Small intestine (tissue), 7 donors: ENCODE data around the gene ZNF280C. TPM values are rescaled to one million over a fixed set of nuclear protein-coding genes. Genes with fewer than 3 reads are reported as not detected.

Experiments used
- DNase-seq, 2 donors: peaks; one replicate each; pipeline versions ENCODE4 v3.0.0 to v3.0.0-alpha.2; 2013
- FAIRE-seq: peaks from 2 replicates; lab custom pipeline; 2012; peaks lifted over from hg19 to GRCh38; lab: Jason Lieb, UNC
- H3K27ac ChIP-seq, 3 donors: one replicate each; pipeline ENCODE4 v1.5.1; 2013; ENCODE audit warnings: low read length in 2 of 3, mild to moderate bottlenecking in 2 of 3, control low read depth in 1 of 3, inconsistent platforms in 1 of 3, low read depth in 1 of 3, moderate library complexity in 1 of 3
- H3K27me3 ChIP-seq, 3 donors: one replicate each; pipeline ENCODE4 v1.6.1; 2013; ENCODE audit warnings: low read length in 3 of 3, inconsistent platforms in 1 of 3; ENCODE audit not compliant: control insufficient read depth in 3 of 3, insufficient read depth in 3 of 3
- H3K36me3 ChIP-seq, 3 donors: one replicate each; pipeline ENCODE4 v1.6.1; 2013; ENCODE audit warnings: low read length in 3 of 3, inconsistent platforms in 1 of 3, low read depth in 1 of 3, mild to moderate bottlenecking in 1 of 3, moderate library complexity in 1 of 3; ENCODE audit not compliant: control insufficient read depth in 3 of 3, insufficient read depth in 2 of 3
- H3K4me1 ChIP-seq, 3 donors: one replicate each; pipeline ENCODE4 v1.6.1; 2013; ENCODE audit warnings: low read length in 2 of 3, inconsistent platforms in 1 of 3, low read depth in 1 of 3, mild to moderate bottlenecking in 1 of 3, moderate library complexity in 1 of 3; ENCODE audit not compliant: control insufficient read depth in 3 of 3, insufficient read depth in 2 of 3
- H3K4me3 ChIP-seq, 3 donors: one replicate each; pipeline ENCODE4 v1.5.1; 2013; ENCODE audit warnings: low read length in 3 of 3, control low read depth in 1 of 3, inconsistent platforms in 1 of 3, low read depth in 1 of 3, mild to moderate bottlenecking in 1 of 3, moderate library complexity in 1 of 3
- H3K9me3 ChIP-seq, 2 donors: one replicate each; pipeline ENCODE4 v1.6.1; 2013; ENCODE audit warnings: low read depth in 1 of 2, low read length in 1 of 2; ENCODE audit not compliant: control insufficient read depth in 2 of 2, insufficient read depth in 1 of 2
- WGBS, 3 donors: extraction: QIAGEN DNeasy Blood & Tissue Kit; methylation state at CpG; one replicate each; pipeline ENCODE4 v1.1.7; 2013; 5-methylcytosine and 5-hydroxymethylcytosine counted together
- polyA plus RNA-seq, 4 donors: library from polyadenylated mRNA; stranded (reverse) in 3 of 4; unstranded in 1 of 4; fragments of 200-250 nt in 3 of 4; fragments of 120-200 nt in 1 of 4; gene quantifications; one replicate each; pipeline versions ENCODE4 v1.2.1 to v1.2.3, GENCODE V29; 2013
- donor health status: healthy with polysubstance abuse.
- donor health status: control.
- donor health status: control.
- donor health status: Bipolar disorder and iron deficiency.
- donor health status: healthy.

Gene ZNF280C
- polyA plus RNA-seq, 4 donors: 0.45 to 4.0 (median 0.81) TPM

DNA sequence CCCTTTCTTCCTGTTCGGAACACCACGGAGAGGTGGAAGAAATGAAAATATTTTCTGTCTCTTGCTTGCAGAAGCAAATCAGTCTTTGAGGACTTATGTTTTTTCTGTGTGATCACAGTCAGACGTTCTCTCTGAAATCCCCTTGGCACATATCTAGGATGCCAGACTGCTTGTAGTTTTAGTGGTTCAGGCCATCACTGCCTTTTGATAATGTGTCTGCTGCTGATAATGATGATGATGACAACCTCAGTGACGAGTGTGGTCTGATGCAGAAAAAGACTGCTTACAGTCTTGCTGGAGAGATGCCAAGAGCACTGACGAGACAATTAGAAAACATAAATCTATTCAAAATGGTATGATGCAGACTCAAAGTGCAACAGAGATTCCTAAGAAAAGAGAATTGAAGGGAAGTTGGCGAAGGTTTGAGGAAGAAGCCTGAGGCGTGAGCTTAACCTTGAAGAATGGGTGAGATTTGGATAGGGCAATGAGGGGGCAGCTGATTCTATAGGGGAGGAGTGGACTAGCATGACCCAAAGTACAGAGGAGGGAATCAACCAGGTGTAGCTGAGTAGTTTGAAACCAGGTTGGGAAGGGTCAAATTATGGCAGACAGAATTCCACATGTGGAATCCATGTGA, 89.0 kb downstream of the ZNF280C start:
- Histone ChIP-seq H3K27me3 (no peaks in the 10 kb centered on the region), H3K4me1 (no peaks in the 10 kb centered on the region), H3K27ac (no peak overlapping the region), H3K9me3 (no peaks in the 10 kb centered on the region), H3K36me3 (no peaks in the 10 kb centered on the region), H3K4me3 (no peak overlapping the region)
- WGBS, 3 donors: 43 to 64% (median 56%) methylated on average over 5 to 7 of the region's 7 CpGs
- no peak for DNase-seq
- no peak for FAIRE-seq

DNA sequence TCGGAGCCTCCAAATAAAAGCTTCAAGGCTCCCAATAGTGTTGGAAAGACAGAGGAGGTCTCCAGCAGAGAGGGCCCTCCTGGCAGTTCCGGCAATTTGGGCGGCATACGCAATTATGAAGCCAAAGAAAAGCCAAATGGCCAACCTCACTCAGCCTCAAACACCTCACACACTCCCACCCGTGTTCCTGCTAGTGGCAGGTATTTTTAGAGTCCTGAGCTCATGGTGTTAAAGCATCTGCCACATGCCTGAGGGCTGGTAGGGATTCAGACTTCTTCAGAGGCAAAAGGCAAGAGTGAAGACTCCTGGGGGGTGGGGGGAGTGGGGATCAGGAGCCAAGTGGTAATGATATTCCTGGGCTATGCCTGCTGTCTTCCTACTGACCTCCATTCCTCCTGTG, 89.5 kb downstream of the ZNF280C start:
- FAIRE-seq (no peak), DNase-seq (no peak)
- no peaks in the 10 kb centered on the region for H3K9me3 ChIP-seq
- H3K27me3 ChIP-seq: peaks cover 0 to 2% (median 0%) of the 10 kb centered on the region in 3 donors
- no peak overlapping the region for H3K4me3 ChIP-seq
- H3K27ac ChIP-seq: no peak overlapping the region
- WGBS, 3 donors: 80 to 85% (median 85%) methylated on average over 5 of the region's 5 CpGs
- no peaks in the 10 kb centered on the region for H3K36me3 ChIP-seq
- H3K4me1 ChIP-seq: no peaks in the 10 kb centered on the region

DNA sequence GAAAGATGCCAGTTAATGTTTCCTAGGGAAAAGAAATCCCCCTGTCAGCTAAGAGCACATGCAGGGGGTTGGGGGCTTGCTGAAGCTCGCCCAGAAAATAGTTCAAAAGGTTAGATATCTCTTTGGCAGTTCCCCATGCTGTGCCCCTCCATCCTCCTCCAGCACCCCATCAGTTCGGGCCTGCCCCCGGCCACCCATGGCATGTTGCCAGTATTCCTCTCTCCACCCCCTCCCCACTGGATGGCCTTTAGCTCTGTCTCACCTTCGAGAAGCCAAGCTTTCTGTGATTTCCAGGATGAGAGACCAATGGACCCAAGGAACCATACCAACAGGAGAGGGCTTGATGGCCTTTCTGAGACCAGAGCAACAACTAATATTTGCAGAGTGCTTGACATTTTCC, 91.8 kb downstream of the ZNF280C start:
- no peaks in the 10 kb centered on the region for H3K36me3 ChIP-seq
- no peak overlapping the region for H3K4me3 ChIP-seq
- peaks cover 0 to 17% (median 0%) of the 10 kb centered on the region in 3 donors for H3K27me3 ChIP-seq
- H3K9me3 ChIP-seq: no peaks in the 10 kb centered on the region
- FAIRE-seq (no peak), DNase-seq (no peak)
- H3K4me1 ChIP-seq: no peaks in the 10 kb centered on the region
- no peak overlapping the region for H3K27ac ChIP-seq
- 69 to 80% (median 78%) methylated on average over 4 of the region's 4 CpGs for WGBS, 3 donors

DNA sequence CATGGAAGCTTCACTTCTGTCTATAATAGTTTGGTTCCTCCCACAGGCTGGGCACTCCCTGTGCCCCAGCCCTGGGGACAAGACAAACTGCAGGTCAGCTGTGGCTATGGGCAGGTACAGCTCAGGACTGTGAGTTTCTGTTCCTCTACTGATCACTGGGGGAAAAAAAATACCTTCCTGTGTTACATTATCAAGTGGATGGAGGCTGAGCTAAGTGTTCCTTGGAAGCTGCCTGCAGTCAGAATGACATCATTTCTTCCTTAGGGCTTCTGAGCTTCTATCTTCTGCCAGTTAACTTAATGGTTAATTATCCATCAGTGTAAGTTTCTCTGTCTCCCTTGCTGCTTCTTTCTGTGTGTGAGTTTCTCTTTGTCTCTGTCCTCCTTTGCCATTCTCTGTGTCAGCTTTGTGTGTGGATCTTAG, 92.3 kb downstream of the ZNF280C start:
- no peak for DNase-seq
- Histone ChIP-seq H3K27ac (no peak overlapping the region), H3K4me3 (no peak overlapping the region), H3K27me3 (peaks cover 0 to 23% (median 0%) of the 10 kb centered on the region in 3 donors), H3K4me1 (no peaks in the 10 kb centered on the region), H3K9me3 (no peaks in the 10 kb centered on the region), H3K36me3 (no peaks in the 10 kb centered on the region)
- no peak for FAIRE-seq

DNA sequence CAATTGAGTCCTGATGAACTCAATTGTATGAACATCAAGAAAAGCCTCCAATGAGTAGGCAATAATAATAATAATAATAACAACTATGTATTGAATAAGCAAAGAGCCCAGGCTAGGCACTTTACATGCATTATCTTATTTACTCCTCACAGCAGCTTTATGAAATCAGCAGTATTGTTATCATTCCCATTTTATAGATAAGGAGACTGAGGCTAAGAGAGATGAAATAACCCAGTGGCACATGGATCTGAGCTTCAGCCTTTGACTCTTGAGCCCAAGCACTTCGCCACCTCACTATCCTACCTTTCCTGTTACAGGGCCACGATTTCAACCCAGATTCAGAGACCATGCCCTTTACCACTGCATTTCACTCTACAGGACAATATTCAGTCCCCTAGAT, 93.8 kb downstream of the ZNF280C start:
- DNase-seq: no peak
- Histone ChIP-seq H3K27ac (no peak overlapping the region), H3K4me1 (no peaks in the 10 kb centered on the region), H3K4me3 (no peak overlapping the region), H3K27me3 (peaks cover 0 to 37% (median 0%) of the 10 kb centered on the region in 3 donors), H3K36me3 (no peaks in the 10 kb centered on the region), H3K9me3 (no peaks in the 10 kb centered on the region)
- no peak for FAIRE-seq
- WGBS, 3 donors: 86 to 100% (median 90%) methylated on average over 2 of the region's 2 CpGs

DNA sequence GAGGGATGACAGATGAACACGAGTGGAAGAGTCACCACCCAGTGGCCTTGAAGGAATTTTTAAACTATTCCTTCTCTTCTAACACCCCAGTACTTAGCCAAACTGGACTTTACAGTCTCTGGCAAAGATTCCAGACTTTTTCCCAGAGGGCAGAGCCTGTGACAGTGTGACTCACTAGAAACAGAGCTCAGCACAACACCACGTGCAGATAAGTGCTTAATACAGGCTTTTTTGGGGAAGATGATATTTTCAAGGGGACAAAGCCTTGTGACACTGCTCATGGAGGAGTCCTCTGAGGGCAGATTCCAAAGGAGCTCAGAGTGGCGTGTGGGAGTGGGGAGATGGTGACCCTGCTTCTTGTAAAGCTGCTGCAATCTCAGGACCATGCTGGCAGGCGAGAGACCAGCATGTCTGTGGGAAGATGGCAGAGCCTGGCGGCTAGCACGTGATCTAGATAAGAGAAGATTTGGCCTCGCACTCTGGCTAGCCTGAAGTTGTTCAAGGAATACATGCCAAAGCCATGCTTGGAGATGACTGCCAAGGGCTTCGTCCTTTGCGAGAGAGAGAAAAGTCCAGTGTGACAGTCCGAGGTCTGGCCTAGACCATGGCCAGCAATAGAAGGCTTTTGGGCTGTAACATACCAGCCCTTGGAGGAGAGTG, 94.5 kb downstream of the ZNF280C start:
- FAIRE-seq (no peak), DNase-seq (no peak)
- Histone ChIP-seq H3K4me3 (no peak overlapping the region), H3K4me1 (no peaks in the 10 kb centered on the region), H3K27me3 (peaks cover 0 to 37% (median 0%) of the 10 kb centered on the region in 3 donors), H3K27ac (peak overlapping the region in 1 of 3 donors; percentile 80), H3K36me3 (no peaks in the 10 kb centered on the region), H3K9me3 (no peaks in the 10 kb centered on the region)
- 54 to 59% (median 57%) methylated on average over 10 of the region's 10 CpGs for WGBS, 3 donors

DNA sequence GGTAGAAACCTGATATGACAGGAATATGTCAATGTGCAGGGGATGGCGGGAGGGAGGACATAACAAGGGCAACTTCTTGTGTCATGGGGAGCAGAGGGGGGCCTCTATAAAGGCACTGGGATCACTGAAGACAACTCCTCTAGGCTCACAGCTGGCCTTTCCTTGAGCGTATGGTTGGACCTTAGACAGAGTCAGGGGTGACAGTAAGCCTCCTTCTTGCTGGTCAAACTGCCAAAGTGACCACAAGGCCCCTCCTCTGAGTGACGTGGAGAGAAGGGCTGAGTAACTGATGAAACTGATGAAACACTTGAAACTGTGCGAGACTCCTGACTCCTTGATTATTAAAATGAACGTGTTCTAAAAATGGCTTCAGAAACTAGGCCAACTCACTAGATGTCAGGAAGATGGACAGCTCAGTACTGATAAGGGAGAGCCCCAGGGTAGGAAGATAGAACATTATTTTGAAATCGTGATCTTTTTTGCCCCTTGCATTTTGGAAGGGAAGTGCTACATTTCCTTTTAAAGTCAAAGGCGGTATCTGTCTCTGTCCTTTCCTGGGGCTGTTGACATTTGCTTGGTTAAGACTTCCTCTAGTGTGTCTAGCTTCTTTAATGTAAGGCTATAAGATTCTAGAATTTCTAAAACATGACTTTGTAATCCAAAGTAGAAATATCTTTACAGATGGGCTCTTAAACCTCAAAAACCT, 95.4 kb downstream of the ZNF280C start:
- Histone ChIP-seq H3K36me3 (no peaks in the 10 kb centered on the region), H3K4me3 (peak overlapping the region in 1 of 3 donors; percentile 46), H3K27me3 (peaks cover 0 to 37% (median 0%) of the 10 kb centered on the region in 3 donors), H3K4me1 (no peaks in the 10 kb centered on the region), H3K27ac (peak overlapping the region in 1 of 3 donors; percentile 89), H3K9me3 (no peaks in the 10 kb centered on the region)
- FAIRE-seq (no peak), DNase-seq (no peak)
- 38 to 66% (median 52%) methylated on average over 7 of the region's 7 CpGs for WGBS, 3 donors

DNA sequence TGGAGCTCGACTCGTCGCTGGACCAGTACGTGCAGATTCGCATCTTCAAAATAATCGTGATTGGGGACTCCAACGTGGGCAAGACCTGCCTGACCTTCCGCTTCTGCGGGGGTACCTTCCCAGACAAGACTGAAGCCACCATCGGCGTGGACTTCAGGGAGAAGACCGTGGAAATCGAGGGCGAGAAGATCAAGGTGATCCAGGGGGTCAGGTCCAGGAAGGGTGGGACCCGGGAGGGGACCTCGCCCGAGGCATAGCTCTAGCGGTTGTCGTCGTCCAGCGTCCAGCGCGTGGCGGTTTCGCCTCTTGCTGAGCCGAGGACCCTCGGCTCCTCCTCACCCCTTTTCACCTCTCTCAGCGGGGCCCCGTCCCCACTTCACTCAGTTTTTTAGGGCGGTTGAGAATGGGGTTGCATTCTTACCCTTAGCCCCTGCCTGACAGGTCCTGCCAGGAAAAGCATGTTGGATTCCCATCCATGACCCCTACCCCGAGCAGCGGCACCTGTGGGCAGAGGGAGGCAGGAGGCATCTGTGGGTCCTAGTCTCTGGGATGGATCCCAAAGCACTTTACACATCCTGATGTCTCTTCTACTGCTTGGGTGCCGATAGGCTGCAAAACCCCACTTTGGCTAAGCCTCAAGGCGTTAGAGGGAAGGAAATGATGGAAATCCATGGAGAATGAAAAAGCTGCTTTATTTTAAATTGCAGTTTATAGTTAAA, 96.4 kb downstream of the ZNF280C start:
- Histone ChIP-seq H3K4me1 (peaks cover 0 to under 1% (median 0%) of the 10 kb centered on the region in 3 donors), H3K27me3 (peaks cover 0 to 37% (median 0%) of the 10 kb centered on the region in 3 donors), H3K4me3 (peak overlapping the region; percentile 46 to 48 (median 46)), H3K27ac (peak overlapping the region in 1 of 3 donors; percentile 89), H3K36me3 (no peaks in the 10 kb centered on the region), H3K9me3 (no peaks in the 10 kb centered on the region)
- FAIRE-seq: no peak
- 14 to 47% (median 38%) methylated on average over 15 to 34 of the region's 34 CpGs for WGBS, 3 donors
- no peak for DNase-seq
